Peyer's patch (tissue), 4 donors: ENCODE measurements around the gene TXNDC9. TPM values are rescaled to one million over a fixed set of nuclear protein-coding genes. Genes with fewer than 3 reads are reported as not detected.
"Not testable (repeated sequence)": the region's sequence is repeated elsewhere in the genome, so short reads cannot be mapped to it uniquely, and the experiment has no call there.

Experiments
- DNase-seq, 3 donors: peaks; one replicate each; pipeline ENCODE4 v3.0.0-alpha.2; 2017 to 2019
- H3K27ac ChIP-seq, 4 donors: fragments of 200-600 bp; sonication (generic); one replicate each; pipeline ENCODE4 v1.5.1; 2016 to 2019
- H3K27me3 ChIP-seq, 2 donors: fragments of 200-600 bp; sonication (generic); one replicate each; pipeline ENCODE4 v1.5.1; 2019
- H3K36me3 ChIP-seq, 3 donors: fragments of 200-600 bp; sonication (generic); one replicate each; pipeline ENCODE4 v1.5.1; 2016 to 2019
- H3K4me1 ChIP-seq, 4 donors: fragments of 200-600 bp; sonication (generic); one replicate each; pipeline ENCODE4 v1.5.1; 2016 to 2019
- H3K4me3 ChIP-seq, 4 donors: fragments of 200-600 bp; sonication (generic); 1 replicate in 3 of 4; 2 replicates in 1 of 4; pipeline ENCODE4 v1.5.1; 2016 to 2019; ENCODE audit warnings: mild to moderate bottlenecking in 1 of 4
- H3K9me3 ChIP-seq, 4 donors: fragments of 200-600 bp; sonication (generic); one replicate each; pipeline ENCODE4 v1.5.1; 2016 to 2019; ENCODE audit warnings: mild to moderate bottlenecking in 1 of 4
- POLR2A ChIP-seq, 2 donors: fragments of 450-650 bp; IDR thresholded peaks; one replicate each; pipeline ENCODE4 v1.5.1; 2017; ENCODE audit warnings: antibody characterized with exemption in 2 of 2, mild to moderate bottlenecking in 2 of 2, moderate library complexity in 2 of 2
- total RNA-seq, 4 donors: library from RNA; depleted of rRNA; stranded (reverse); fragments of >200 nt; gene quantifications; one replicate each; pipeline ENCODE4 v1.1.0, GENCODE V29; 2016
- TF ChIP-seq, protein P1 (sequence below), 6 experiments: fragments of 450-650 bp in 4 of 6; fragments of 200-600 bp in 2 of 6; sonication (generic) in 1 of 6; IDR thresholded peaks; one replicate each; pipeline ENCODE4 v1.5.1; 2017 to 2019; ENCODE audit warnings: antibody characterized with exemption in 6 of 6, mild to moderate bottlenecking in 3 of 6, moderate library complexity in 1 of 6

Gene TXNDC9
- total RNA-seq, 4 donors from 2014 or later, result 39.2 to 80.0 (median 40.9) TPM

DNA sequence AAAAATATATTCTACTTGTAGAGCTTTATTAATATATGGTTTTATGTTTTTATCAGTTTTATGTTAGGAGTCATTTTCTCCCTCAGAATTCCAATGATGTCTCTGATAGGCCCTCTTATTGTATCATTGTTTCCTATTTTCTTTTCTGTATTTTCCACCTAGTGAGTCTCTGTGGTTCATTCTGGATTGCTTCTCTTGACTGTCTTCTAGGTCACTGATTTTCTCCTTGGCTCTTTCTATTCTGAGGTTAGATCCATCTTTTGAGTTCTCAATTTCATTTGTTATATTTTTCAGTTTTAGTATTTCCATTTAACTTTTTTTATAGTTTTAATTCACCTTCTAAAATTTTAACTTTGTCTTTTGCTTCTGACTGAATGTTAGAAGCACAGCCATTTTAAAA is 38.6 kb upstream of the TXNDC9 start:
- TF ChIP-seq, protein P1, sequence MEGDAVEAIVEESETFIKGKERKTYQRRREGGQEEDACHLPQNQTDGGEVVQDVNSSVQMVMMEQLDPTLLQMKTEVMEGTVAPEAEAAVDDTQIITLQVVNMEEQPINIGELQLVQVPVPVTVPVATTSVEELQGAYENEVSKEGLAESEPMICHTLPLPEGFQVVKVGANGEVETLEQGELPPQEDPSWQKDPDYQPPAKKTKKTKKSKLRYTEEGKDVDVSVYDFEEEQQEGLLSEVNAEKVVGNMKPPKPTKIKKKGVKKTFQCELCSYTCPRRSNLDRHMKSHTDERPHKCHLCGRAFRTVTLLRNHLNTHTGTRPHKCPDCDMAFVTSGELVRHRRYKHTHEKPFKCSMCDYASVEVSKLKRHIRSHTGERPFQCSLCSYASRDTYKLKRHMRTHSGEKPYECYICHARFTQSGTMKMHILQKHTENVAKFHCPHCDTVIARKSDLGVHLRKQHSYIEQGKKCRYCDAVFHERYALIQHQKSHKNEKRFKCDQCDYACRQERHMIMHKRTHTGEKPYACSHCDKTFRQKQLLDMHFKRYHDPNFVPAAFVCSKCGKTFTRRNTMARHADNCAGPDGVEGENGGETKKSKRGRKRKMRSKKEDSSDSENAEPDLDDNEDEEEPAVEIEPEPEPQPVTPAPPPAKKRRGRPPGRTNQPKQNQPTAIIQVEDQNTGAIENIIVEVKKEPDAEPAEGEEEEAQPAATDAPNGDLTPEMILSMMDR (IDR thresholded peaks at IDR 0.05), result no peak
- TF ChIP-seq POLR2A (IDR thresholded peaks at IDR 0.05), result no peak
- H3K4me3 ChIP-seq, result no peak overlapping the region
- H3K27ac ChIP-seq, result no peak overlapping the region
- no peaks in the 10 kb centered on the region for H3K4me1 ChIP-seq
- no peak for DNase-seq
- H3K9me3 ChIP-seq, result no peaks in the 10 kb centered on the region
- peaks cover 0 to 52% (median 0%) of the 10 kb centered on the region in 3 donors for H3K36me3 ChIP-seq
- H3K27me3 ChIP-seq, result no peaks in the 10 kb centered on the region

DNA sequence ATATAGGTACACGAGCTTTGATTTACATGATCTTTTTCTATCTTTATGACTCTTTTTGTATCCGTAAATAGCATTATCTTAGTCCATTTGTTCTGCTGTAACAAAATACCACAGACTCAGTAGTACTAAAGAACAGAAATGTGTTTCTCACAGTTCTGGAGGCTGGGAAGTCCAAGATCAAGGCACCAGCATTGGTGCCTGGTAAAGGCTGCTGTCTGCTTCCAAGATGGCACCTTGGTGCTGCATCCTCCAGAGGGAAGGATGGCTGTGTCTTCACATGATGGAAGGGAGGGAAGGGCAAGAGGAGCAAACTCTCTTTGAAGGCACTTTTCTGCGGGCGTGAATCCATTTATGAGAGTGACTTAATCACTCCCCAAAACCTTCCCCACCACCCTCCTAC is 37.0 kb upstream of the TXNDC9 start:
- H3K36me3 ChIP-seq, result peaks cover 0 to 59% (median 0%) of the 10 kb centered on the region in 3 donors
- no peaks in the 10 kb centered on the region for H3K9me3 ChIP-seq
- H3K27me3 ChIP-seq, result no peaks in the 10 kb centered on the region
- no peak for DNase-seq
- H3K4me3 ChIP-seq, result no peak overlapping the region
- no peak overlapping the region for H3K27ac ChIP-seq
- TF ChIP-seq, protein P1 (IDR thresholded peaks at IDR 0.05), result no peak
- no peak for TF ChIP-seq POLR2A (IDR thresholded peaks at IDR 0.05)
- no peaks in the 10 kb centered on the region for H3K4me1 ChIP-seq

DNA sequence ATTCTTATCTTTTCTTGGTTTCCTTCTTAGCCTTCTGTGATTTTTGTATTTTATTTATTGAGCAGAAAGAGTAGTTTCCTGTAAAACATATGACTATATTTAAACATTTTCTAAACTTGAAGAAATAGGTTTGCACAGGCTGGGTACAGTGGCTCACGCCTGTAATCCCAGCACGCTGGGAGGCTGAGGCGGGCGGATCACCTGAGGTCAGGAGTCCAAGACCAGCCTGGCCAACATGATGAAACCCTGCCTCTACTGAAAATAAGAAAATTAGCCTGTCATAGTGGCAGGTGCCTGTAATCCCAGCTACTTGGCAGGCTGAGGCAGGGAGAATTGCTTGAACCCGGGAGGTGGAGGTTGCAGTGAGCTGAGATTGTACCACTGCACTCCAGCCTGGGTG is 32.7 kb upstream of the TXNDC9 start:
- not testable (repeated sequence) for H3K4me3 ChIP-seq, H3K27ac ChIP-seq, H3K9me3 ChIP-seq, DNase-seq, H3K4me1 ChIP-seq, H3K27me3 ChIP-seq
- H3K36me3 ChIP-seq, result peaks cover 0 to 74% (median 0%) of the 10 kb centered on the region in 3 donors

DNA sequence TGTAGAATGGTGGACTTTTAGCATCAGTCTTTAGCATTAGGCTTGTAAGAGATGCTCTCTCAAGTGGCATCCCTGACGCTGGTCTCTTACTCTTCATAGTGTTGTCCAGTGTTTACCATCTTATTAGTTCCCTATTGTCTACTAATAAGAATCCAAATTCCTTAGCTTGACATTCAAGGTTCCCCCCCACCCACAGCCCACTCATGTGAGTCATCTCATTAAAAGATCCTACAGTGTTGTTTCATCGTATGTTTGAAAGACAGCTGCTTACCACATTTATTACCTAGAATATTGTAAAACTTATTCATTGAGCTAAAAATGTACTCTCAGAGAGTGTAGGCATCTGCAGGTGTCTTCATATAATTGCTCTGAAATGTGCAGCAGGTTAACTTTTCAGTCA is 29.5 kb upstream of the TXNDC9 start:
- TF ChIP-seq, protein P1 (IDR thresholded peaks at IDR 0.05), result no peak
- TF ChIP-seq POLR2A (IDR thresholded peaks at IDR 0.05), result no peak
- H3K4me1 ChIP-seq, result no peaks in the 10 kb centered on the region
- no peak overlapping the region for H3K4me3 ChIP-seq
- no peak overlapping the region for H3K27ac ChIP-seq
- no peaks in the 10 kb centered on the region for H3K27me3 ChIP-seq
- DNase-seq, result no peak
- H3K36me3 ChIP-seq, result peaks cover 0 to 80% (median 0%) of the 10 kb centered on the region in 3 donors
- no peaks in the 10 kb centered on the region for H3K9me3 ChIP-seq

DNA sequence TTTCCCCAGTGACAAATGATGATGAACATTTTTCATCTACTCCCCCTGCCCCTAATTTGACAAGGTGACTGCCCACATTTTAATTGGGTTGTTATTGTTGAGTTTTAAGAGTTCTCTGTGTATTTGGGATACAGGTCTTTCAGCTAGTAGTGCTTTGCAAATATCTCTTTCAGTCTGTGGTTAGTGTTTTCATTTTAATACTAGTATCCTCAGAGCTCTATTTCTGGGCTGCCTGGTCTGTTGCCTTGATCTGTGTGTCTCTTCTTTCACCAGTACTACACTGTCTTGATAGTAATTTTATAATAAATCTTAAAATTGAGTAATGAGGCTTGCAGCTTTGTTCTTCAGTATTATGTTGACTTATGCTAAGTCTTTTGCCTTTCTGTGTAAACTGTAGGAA is 20.7 kb upstream of the TXNDC9 start:
- Histone ChIP-seq H3K4me3 (no peak overlapping the region), H3K27me3 (no peaks in the 10 kb centered on the region), H3K9me3 (no peaks in the 10 kb centered on the region), H3K36me3 (peaks cover 0 to 5% (median 0%) of the 10 kb centered on the region in 3 donors), H3K27ac (no peak overlapping the region), H3K4me1 (no peaks in the 10 kb centered on the region)
- no peak for DNase-seq
- TF ChIP-seq, protein P1 (IDR thresholded peaks at IDR 0.05), result no peak
- TF ChIP-seq POLR2A (IDR thresholded peaks at IDR 0.05), result no peak

DNA sequence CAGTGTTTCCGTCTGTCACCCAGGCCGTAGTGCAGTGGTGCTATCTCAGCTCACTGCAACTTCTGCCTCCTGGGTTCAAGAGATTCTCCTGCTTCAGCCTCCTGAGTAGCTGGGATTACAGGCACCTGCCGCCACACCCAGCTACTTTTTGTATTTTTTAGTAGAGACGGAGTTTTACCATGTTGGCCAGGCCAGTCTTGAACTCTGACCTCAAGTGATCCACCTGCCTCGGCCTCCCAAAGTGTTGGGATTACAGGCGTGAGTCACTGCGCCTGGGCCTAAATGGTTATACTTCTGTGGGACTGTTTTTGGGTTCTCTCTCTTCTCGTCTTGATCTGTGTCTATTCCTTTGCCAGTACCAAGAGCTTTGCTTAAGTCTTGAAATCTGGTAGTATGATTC is 18.7 kb upstream of the TXNDC9 start:
- H3K27ac ChIP-seq, H3K4me3 ChIP-seq, DNase-seq, H3K9me3 ChIP-seq, H3K27me3 ChIP-seq, H3K36me3 ChIP-seq, H3K4me1 ChIP-seq: not testable (repeated sequence)

DNA sequence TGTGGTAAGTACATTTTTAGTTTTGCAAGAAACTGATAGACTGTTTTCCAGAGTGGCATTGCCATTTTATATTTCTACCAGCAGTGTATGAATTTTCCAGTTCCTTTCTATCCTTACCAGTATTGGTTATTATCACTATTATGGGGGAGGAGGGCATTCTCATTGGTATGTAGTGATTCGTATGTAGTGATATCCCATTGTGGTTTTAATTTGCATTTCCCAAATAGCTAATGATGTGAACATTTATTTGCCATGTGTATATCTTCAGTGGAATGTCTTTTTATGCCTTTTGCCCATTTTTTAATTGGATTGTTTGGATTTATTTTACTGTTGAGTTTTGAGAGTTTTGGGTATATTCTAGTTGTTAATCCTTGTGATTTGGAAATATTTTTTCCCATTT is 17.9 kb upstream of the TXNDC9 start:
- Histone ChIP-seq H3K9me3 (no peaks in the 10 kb centered on the region), H3K36me3 (no peaks in the 10 kb centered on the region), H3K27ac (no peak overlapping the region), H3K4me1 (no peaks in the 10 kb centered on the region), H3K4me3 (no peak overlapping the region), H3K27me3 (no peaks in the 10 kb centered on the region)
- DNase-seq, result no peak
- TF ChIP-seq, protein P1 (IDR thresholded peaks at IDR 0.05), result no peak
- TF ChIP-seq POLR2A (IDR thresholded peaks at IDR 0.05), result no peak
